ENCODE measurements around the gene GAS7.

DNA sequence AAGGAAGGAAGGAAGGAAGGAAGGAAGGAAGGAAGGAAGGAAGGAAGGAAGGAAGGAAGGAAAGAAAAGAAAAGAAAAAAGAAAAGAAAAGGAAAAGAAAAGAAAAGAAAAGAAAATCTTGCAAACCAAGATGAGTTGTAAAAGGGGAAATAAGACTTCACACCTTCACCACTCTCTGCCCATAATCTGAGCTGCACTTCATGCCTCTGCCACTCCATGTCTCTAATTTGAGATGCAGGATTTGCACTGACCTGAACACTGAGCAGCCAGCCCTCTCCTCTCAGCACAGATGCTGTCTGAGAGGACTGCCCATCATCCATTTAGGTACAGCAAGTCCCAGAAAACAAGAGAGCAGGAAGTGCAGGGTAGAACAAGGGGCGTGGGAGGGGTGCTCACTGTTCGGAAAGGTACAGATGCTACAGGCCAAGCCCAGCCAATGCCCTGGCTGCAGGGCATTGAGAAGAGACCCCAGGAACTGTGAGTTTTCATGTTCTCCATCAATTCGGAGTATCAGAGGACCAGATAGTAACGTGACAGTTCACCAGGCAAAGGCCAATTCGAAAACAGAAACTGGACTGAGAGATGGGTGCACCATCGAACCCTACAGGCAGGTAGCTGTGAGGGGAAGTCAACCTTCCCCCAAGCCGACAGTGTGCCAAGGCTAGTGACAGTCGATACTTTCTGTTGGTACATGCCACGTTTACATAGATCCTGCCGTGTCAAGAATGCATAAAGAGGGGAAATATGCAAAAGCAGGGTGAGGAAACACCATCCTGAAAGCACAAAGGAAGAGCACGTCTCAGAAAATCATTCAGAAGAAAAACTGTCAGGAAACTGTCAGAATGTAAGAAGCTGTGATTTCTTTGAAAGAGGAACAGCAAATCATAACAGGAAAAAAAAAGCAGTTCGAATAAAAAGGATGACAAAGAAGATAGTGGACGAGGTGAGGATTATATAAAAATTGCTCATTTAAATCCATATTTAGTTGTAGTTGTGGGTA lies 151.3 kb downstream of the GAS7 start:
- TF ChIP-seq, protein P1, sequence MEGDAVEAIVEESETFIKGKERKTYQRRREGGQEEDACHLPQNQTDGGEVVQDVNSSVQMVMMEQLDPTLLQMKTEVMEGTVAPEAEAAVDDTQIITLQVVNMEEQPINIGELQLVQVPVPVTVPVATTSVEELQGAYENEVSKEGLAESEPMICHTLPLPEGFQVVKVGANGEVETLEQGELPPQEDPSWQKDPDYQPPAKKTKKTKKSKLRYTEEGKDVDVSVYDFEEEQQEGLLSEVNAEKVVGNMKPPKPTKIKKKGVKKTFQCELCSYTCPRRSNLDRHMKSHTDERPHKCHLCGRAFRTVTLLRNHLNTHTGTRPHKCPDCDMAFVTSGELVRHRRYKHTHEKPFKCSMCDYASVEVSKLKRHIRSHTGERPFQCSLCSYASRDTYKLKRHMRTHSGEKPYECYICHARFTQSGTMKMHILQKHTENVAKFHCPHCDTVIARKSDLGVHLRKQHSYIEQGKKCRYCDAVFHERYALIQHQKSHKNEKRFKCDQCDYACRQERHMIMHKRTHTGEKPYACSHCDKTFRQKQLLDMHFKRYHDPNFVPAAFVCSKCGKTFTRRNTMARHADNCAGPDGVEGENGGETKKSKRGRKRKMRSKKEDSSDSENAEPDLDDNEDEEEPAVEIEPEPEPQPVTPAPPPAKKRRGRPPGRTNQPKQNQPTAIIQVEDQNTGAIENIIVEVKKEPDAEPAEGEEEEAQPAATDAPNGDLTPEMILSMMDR (IDR thresholded peaks at IDR 0.05): no peak
- TF ChIP-seq EZH2 (IDR thresholded peaks at IDR 0.05) (no peak), EZH2phosphoT487 (IDR thresholded peaks at IDR 0.05) (no peak)
